Hematopoietic multipotent progenitor cell treated with erythropoietin and hydrocortisone succinate and interleukin-3 and kit ligand, for 4 days (in vitro differentiated cells): ENCODE data around the gene SLFN5.
"Not testable (repeated sequence)": the region's sequence is repeated elsewhere in the genome, so short reads cannot be mapped to it uniquely, and the experiment has no call there.

Experiments
- DNase-seq: peaks from one replicate; pipeline ENCODE4 v3.0.0-alpha.2; 2015

SLFN5 gene

DNA sequence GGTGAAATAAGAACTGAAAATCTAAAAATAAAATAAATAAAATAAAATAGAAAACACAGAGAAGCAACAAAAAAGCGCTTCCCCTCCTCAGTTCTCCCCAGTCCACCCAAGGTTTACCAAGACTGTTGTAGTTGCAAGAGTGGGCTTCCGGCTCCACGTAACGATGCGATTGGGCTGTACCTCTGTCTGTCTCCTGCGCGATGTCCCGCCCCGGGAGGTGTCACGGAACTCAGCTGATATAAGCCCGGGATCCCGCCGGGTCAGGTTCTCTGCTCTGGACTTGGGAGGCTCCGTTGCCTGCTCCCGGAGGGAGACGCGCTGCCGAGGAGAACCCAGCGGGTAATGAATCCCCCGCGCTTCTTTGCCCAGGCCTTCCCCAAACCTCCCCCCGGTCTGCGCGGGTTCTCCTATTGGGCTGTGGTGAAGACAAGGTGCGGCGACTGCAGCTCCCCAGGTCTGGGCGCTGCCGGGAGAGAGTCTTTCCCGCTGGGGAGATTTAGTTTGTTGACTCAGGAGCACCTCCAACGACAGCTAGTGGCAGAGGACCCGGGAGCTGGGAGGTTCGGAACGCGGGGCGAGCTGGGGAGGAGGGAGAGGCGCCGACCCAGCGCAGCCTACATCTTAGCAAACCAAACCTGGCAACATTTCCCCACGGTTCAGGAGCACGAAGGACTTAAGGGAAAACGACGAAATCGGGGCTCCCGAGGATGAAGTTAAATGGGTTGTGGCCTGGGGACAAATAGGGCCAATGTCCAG is at the start of gene SLFN5:
TSS of gene SLFN5 (plus strand) at position 268 of the 756 bp plus-strand sequence. CDS start 15,619 bp downstream, outside the sequence.
- DNase-seq = peak; percentile 92

DNA sequence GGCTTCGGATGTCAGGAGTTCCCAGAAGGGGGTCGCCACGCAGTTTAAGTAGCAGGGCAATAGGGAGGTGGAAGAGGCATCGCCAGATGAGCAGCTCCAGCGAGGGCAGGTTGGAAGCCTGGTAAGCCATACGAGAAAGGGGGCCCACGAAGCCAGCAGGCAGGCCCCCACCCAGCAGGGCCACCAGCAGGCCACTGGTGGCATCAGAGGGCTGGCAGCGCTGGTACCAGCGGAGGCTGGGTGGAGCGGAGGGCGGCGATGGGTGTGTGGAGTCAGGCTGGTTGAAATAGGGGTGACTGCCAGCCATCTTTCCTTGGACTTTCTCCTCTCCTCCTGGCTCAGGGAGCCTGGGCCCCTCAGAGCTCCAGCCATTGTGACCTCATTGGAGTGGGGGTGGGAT is 48.9 kb upstream of the SLFN5 start, which contains the start of gene SLC35G3:
TSS of gene SLC35G3 (minus strand) at position 393 of the 400 bp plus-strand sequence. CDS start at position 307, 86 bp downstream.
- not testable (repeated sequence) for DNase-seq

DNA sequence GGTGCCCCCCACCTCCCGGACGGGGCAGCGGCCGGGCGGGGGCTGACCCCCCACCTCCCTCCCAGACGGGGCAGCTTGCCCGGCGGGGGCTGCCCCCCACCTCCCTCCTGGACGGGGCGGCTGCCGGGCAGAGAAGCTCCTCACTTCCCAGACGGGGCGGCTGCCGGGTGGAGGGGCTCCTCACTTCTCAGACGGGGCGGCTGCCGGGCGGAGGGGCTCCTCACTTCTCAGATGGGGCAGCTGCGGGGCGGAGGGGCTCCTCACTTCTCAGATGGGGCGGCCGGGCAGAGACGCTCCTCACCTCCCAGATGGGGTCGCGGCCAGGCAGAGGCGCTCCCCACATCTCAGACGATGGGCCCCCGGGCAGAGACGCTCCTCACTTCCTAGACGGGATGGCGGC is 47.8 kb upstream of the SLFN5 start:
- not testable (repeated sequence) for DNase-seq

DNA sequence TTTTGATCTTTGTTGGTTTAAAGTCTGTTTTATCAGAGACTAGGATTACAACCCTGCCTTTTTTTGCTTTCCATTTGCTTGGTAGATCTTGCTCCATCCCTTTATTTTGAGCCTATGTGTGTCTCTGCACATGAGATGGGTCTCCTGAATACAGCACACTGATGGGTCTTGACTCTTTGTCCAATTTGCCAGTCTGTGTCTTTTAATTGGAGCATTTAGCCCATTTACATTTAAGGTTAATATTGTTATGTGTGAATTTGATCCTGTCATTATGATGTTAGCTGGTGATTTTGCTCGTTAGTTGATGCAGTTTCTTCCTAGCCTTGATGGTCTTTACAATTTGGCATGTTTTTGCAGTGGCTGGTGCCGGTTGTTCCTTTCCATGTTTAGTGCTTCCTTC is 40.3 kb upstream of the SLFN5 start:
- DNase-seq = not testable (repeated sequence)

DNA sequence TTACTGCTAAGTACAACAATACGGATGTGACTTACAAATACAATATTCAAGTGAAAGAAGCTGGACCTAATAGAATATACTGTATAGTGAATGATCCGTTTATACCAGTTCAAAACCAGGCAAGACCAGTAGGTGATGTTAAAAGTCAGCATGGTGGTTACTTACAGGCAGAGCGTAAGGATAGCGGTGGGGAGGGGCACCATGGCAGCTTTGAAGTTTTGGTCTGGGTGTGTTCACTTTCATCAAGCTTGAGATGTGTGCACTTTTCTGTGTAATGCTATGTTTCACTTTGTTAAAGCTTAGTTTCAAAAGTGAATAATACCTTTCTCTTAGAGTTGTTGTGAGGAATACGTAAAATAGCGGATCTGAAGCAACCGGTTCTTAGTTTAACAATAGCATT is 32.1 kb upstream of the SLFN5 start:
- DNase-seq = no peak

DNA sequence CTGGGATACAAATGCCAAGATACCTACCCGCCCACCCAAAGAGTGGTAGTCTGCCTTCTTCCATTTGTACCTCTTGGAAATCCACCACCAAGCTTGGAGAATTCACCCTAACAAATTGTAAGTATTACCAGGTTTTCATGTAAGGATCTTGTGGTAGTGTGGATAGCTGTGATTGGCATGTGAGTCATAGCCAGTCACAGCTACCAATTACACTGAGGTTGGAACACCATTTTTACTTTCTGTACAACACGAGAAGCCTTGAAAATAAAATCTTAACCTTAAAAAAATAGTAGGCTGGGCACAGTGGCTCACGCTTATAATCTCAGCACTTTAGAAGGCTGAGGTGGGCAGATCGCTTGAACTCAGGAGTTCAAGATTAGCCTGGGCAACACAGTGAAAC is 30.2 kb upstream of the SLFN5 start:
- no peak for DNase-seq

DNA sequence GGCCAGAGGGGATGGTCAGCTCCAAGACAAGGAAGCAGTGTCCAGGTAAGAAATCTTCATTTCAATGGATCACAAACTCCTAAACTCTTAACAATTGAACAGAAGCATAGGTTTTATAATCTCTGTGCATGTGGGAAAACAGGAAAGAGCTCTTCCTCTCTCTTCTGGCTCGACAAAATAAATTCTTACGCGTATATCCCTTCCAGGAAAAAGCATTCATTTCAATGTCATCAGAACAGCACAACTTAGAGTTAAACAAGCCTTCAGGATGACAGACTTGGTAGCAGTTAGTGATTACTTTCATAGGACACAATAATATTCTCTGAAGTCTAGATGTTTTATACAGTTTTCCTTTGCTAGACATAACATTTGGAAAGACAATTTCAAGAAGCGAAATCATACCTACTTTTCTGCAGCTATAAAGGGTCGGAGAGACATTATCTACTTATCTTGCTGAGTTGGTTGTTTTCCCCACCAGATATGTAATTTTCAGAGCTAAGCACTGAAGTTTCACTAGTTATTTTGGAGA is 29.4 kb upstream of the SLFN5 start:
- DNase-seq = no peak

DNA sequence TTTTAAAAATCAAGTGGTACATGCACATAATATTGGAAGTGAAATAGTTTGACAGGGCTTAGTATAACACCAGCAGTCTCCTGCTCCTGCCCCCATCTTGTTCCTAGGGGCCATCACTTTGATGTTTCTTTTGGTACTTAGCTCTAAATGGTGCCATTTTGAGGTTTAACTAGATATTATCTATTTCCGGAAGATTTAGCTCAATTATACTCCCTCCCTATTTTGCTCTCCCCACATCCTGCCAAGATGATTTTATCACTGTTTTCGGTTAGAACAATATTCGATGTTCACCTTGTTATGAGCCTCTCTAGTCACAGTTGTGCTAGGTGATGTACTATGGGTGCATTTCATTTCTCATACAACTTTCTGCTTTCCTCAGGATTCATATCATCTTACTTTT is 28.7 kb upstream of the SLFN5 start:
- DNase-seq = peak; percentile 79

DNA sequence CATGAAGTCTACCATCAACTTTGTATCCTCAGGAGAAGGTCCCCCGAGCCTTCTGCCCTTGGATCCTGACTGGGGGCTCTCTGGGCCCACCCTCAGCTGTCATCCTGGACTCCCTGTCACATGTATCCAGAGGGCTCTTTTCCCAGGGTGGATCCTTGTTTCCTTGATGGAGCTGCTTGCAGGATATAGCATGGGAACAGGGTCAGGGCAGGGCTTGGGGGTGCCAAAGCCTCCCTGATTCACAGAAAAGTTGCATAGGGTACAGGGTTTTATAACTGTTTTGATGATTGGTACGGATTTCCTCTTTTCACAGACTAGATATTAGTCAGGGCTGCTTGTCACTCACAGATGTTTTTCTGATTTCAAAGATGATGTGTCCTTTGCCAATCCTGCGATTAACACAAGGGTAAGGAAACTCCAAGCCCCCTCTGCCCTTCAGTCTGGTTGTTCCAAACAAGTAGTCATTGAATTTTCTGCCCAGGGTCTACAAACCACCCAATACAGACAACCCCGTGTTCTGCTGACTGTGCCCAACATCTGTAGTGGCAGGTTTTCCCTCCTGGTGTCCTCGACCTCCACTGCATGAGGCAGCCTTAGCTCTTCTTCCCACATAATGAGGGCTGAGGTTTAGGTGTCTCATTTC is 28.1 kb upstream of the SLFN5 start:
- peak; percentile 35 for DNase-seq

DNA sequence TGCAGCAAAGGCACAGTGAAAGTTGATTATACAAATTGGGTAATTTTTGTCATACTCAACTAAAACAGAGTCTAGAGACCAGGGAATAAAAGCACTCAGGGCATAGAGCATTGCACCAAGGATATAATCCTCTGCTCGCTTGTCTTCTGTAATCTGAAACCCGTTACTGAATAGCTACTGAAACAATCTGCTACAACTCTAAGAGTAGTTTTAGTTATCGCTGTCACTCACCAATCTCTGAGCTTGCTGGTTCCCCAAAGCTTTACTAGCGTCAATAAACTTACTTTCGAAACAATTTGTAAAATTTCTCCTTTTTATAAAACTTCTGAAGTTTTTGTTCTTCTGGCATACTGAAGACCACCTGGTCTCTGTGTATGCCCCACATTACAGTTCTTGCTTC is 25.8 kb upstream of the SLFN5 start:
- DNase-seq = no peak

DNA sequence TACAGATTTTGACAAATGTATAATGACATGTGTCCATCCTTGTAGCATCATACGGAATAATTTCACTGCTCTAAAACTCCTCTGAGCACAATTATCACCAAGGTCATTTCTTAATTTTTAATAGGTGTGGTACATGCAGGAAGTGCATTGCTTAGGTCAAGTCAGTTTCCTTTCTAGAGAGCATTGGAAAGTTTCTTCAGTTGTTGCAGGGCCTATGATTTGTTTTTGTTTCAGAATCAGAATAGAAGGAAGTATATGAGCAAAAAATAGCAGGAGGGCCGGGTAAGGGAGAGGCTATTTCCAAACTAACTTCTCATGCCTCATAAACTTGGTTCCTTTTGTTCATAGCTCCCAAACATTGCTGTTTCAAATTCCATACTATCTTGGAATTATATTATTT is 24.0 kb upstream of the SLFN5 start:
- DNase-seq = no peak

DNA sequence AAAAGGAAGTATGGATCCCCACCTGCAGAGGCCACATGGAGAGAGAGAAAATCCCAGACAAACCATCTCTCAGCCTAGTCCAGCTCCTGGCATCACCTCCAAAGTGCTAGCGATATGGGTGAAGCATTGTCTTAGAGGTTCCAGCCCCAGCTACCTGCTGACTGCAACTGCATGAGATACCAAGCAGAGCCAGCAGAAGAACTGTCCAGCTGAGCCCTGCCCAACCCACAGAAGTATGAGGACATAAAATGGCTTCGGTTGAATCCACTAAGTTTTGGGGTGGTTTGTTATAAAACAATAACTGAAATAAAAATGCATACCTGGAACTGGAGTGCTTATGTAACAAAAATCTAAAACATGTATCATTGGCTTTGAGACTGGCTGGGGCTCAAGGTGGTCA is 20.4 kb upstream of the SLFN5 start:
- no peak for DNase-seq

DNA sequence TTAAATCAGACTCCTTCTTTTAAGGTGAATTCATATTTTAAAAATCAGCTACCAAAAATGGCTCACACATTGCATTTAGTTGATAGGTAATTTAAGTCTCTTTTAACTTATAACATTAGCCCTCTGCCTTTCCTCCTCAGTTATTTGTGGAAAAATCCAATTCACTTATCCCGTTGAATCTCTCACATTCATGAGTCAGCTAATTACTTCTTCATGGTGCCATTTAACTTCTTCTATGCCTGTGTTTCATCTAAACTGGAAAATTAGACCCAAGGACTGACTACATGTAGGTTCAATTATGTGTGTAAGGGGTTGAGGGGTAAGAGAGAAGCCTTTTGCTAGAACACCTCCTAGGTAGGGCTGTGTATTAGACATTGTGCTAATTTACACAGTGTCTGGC is 18.4 kb upstream of the SLFN5 start:
- DNase-seq = no peak

DNA sequence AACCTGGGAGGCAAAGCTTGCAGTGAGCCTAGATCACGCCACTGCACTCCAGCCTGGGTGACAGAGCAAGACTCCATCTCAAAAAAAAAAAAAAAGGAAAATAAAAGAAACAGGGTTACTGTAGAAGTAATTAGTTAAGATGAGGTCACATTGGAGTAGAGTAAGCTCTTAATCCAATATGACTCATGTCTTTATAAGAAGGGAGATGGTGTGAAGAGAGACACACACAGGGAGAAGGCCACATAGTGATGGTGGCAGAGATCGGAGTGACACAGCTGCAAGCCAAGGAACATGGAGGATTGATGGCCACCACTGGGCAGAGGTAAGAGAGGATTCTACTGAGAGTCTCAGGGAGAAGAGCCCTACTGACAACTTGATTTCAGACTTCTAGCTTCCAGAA is 15.3 kb upstream of the SLFN5 start:
- DNase-seq = no peak

DNA sequence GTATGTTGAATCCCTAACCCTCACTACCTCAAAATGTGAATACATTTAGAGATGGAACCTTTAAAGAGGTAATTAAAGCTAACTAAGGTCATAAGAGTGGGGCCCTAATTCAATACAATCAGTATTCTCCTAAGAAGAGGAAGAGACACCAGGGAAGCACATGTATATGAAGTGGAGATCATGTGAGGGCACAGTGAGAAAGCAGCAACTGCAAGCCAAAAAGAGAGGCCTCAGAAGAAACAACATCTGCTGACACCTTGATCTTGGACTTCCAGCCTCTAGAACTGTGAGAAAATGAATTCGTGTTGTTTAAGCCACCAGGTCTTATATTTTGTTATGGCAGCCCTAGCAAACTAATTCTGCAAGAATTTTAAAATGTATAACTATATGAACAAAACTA is 13.2 kb upstream of the SLFN5 start:
- no peak for DNase-seq

DNA sequence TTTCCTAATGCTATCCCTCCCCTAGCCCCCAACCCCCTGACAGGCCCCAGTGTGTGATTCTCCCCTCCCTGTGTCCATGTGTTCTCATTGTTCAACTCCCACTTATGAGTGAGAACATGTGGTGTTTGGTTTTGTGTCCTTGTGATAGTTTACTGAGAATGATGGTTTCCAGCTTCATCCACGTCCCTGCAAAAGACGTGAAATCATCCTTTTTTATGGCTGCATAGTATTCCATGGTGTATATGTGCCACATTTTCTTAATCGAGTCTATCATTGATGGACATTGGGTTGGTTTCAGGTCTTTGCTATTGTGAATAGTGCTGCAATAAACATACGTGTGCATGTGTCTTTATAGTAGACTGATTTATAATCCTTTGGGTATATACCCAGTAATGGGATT is 8.6 kb upstream of the SLFN5 start:
- DNase-seq = not testable (repeated sequence)

DNA sequence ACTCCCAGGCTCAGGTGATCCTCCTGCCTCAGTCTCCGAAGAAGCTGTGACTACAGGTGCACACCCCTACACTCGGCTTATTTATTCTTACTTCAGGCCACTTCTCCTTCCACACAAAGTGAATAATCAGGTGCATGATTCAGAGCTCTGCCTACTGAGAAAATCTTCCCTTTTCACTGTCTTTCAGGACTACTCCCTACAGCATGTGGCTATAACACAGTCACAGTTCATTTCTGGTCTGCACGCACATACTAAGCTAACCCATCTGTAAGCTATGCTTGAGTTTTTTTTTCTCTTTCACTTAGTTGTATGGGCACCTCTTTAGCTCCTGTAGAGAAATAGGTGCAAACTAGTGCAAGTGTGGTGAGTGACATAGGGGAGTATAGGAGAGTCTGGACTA is 7.6 kb upstream of the SLFN5 start:
- DNase-seq = no peak

DNA sequence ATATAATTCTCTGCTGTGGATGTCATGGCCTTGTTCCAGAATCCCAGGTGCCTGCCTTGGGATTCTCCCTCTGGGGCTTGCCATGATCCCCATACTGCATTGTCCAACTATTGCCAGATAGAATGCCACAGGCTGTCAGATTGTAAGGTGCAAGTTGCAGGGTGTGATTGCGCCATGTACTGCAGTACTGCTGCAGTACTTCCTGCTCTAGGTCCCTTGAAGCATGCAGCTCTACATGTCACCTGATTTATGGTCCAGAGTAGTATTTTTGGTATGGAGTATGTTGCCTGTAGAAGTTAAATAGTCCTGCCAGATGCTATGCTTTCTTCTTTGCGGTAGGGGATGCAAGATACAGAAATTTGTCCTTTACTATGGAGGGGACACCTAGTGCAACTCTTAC is 7.0 kb upstream of the SLFN5 start:
- no peak for DNase-seq

DNA sequence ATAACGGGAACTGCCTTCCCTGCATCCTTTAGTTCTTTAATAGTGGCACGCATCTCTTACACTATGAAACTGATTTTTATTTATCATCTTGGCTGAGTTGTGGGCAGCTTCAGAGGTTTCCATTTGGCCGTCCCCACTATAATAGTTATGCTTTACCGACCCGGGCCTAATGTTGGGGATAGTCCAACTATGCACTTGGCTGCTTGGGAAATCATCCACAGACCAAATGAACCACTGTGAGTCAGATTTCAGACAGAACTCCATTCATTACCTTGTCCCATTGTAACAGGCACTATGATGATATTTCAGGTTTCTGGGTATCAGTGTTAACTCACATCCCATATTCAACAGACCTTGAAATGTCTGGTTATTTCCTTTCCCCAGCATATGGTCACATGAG is 6.1 kb upstream of the SLFN5 start:
- DNase-seq = no peak

DNA sequence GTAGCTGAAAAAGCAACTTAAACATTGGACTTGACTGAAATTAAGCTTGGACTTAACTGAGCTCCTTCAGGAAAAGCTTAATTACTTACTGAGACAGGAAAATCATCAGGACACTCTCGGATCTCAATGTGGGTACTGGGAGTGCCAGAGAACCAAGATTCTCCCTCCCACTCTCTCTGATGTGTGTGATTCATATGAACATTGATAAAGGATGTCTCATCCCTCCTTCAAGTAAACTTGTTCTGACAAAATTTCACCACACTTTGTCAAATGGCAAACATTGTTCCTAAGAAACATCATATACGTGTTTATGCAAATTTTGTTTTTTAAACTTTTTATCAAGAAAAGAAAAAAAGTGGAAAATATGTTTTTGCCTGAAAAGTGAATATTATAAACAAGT is 4.1 kb upstream of the SLFN5 start:
- DNase-seq = no peak

DNA sequence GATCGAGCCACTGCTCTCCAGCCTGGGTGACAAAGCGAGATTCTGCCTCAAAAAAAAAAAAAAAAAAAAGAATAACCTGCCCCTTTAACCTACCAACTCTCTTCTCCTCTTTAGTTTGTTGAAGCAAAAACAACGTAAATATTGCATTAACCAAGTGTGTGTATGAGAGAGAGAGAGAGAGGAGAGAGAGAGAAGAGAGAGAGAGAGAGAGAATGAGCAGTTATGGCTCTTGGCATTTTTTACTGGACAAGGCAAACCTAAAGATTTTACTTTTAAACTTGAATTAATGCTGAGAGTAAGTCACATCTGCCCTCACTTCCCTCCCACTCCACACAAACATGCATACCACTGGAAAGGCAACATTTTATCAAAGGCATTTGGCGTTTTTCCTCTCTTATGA is 3.0 kb upstream of the SLFN5 start:
- DNase-seq = no peak

DNA sequence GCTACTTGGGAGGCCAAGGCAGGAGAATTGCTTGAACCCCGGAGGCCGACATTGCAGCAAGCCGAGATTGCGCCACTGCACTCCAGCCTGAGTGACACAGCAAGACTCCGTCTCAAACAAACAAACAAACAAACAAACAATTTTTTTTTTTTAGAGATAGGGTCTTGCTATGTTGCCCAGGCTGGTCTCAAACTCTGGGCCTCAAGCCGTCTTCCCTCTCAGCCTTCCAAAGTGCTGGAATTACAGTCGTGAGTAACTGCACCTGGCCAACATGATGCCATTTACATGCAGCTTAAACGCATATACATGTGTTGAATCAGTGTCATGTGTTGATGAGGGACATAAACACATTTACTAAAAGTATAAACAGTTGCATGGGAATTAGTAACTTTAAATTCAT is 2.0 kb upstream of the SLFN5 start:
- no peak for DNase-seq

DNA sequence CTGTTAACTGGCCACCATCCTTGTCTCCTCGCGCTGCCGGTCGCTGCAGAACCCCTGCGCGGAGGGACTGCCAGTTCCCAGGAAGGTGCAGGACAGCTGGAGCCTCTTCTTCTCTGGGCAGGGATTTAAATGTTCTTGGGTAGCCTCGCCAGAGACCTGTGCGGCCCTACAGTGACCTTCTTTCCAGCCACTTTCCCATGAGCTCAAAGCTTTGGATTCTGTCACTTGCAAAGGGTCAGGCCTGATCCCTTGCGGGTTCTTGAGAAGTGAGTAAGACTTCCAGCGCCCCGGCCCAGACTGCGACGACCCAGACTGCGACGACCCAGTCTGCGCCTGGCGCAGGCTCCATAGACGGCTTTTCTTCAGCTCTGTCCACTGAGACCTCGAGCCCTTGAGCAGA is 1.4 kb upstream of the SLFN5 start:
- no peak for DNase-seq

DNA sequence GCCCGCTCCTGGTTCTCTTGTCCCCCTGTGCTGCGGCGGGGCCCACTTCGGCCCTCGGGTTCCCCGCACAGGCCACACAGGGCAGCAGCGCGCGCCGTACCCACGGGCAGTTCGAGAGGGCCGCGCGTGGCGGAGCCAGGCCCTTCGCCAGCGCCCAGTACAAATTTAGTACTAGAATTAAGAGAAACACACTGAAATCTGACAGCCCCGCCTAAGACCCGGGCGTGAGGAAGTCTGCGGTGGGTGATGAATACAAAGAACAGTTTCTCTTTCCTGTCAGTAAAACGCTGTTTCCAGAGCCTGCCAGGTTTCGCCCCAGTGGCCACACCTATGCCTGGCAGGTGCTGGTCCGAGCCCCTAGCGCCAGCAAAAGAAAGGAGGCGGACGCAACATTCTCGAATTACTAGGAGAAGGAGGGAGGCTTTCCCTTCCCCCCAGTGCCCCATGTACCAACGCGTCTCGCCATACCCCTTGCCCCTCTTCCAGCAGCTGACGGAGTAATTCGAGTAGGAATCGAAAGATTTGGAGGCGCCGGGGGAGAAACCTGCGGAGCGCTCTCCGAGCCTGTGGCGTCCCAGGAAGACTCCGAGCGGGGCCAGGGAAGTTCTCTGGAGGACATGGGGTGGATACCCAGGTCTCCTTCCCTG is 591 bp upstream of the SLFN5 start:
- peak; percentile 75 for DNase-seq
